Activated CD8-positive, alpha-beta memory T cell treated with anti-CD3 and anti-CD28 coated beads, Interleukin-2, amount 50 U/mL, for 48 hours (primary cell): ENCODE data around the gene RAI2.
A peak's percentile ranks its signal among the peaks of the same experiment; 100 is the strongest.

Experiments
- DNase-seq: peaks from one replicate; pipeline ENCODE4 v3.0.0-alpha.2; 2020

RAI2 gene

GRCh38 chrX:17860811-17861488 lies at the start of gene RAI2:
Gene RAI2 (minus strand): TSS chrX:17861298. CDS start chrX:17802010, 59,288 bp downstream.
- DNase-seq, result peak; percentile 51

- DNase-seq, result no peak
Observed at GRCh38 chrX:17888421-17888820, 27.3 kb upstream of the RAI2 start.

GRCh38 chrX:17882680-17883079 lies 21.6 kb upstream of the RAI2 start:
- DNase-seq, result no peak

GRCh38 chrX:17878028-17878670 lies 17.1 kb upstream of the RAI2 start:
- DNase-seq, result no peak

DNA sequence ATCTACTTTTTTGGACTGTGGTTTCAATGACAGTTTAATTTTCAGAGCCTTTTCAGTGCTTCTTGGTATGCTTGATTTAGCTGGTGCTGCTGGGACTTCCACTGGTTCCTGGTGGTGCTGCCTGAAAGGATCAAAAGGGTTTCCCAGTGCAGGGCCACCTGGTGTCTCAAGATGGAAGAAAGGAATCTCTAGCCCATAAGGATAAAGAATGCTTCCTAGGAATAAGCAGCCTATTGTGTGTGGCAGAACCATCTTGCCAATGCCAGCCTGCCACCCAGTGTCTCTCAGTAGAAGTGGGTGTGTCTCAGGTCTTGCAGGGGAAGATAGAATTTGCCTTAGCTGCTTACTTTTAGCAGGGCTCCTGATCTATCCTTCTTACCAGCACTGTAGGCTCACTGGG lies 15.0 kb upstream of the RAI2 start:
- no peak for DNase-seq

- DNase-seq, result no peak
Observed at GRCh38 chrX:17869580-17869979, 8.5 kb upstream of the RAI2 start.

GRCh38 chrX:17861489-17862011 lies 452 bp upstream of the RAI2 start:
- no peak for DNase-seq

- no peak for DNase-seq
Observed at GRCh38 chrX:17860179-17860780, 818 bp downstream of the RAI2 start.

GRCh38 chrX:17859609-17860178 lies 1.4 kb downstream of the RAI2 start:
- DNase-seq, result no peak

- DNase-seq, result no peak
Observed at GRCh38 chrX:17854531-17854930, 6.6 kb downstream of the RAI2 start.

- no peak for DNase-seq
Observed at GRCh38 chrX:17854069-17854468, 7.0 kb downstream of the RAI2 start.

- no peak for DNase-seq
Observed at GRCh38 chrX:17851874-17852273, 9.2 kb downstream of the RAI2 start.

DNA sequence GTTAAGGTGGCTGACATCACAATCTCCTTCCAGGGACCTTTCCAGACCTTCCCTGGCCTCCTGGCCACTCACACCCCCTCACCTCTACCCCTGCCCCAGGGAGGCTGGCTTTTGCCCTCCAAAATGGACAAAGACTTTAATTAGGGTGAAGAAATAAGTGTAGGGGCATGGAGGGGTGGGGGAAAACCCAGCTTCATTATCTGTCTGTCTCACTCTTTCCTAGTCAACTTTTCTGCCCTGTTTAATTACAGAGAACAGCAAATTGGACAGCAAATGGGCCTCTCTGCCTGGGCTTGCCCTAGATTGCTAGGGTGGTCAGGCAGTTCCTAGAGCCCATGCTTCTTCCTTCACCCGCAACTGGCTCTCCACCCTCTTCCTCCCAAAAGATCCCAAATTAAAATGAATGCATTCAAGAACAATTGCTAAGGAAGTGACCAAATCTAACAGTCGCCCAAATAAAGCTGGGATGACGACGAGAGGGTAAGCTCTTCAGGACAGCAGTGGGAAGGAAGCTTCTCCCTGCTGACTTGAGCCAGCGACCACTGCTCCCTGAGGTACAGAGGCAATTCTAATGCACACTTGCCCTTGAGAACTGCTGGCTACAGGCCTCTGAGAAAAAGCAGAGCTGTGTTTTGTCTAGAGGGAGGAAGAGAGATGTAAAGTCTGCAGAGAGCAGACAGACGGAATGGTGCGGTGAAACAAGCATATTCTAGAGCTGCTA lies 12.4 kb downstream of the RAI2 start:
- DNase-seq, result no peak

DNA sequence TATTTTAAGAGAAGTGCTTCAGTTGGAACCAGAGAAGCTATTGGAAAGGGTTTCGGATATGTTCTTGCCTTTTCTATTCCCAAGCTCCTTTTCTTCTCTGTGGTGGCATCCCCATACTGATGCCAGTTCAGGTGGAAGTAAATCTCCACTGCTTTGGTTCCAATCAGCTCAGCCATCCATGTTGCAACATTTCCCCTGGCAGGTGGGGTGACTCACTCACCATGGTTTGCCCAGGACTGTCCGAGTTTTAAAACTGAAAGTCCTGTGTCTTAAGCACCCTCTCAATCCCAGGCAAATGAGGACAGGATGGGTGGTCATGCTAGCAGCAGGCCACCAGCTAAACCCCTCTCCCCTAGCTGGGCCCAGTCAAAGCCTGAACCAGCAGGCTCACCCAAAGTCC lies 15.1 kb downstream of the RAI2 start:
- no peak for DNase-seq

- DNase-seq, result no peak
Observed at GRCh38 chrX:17844236-17844635, 16.9 kb downstream of the RAI2 start.

DNA sequence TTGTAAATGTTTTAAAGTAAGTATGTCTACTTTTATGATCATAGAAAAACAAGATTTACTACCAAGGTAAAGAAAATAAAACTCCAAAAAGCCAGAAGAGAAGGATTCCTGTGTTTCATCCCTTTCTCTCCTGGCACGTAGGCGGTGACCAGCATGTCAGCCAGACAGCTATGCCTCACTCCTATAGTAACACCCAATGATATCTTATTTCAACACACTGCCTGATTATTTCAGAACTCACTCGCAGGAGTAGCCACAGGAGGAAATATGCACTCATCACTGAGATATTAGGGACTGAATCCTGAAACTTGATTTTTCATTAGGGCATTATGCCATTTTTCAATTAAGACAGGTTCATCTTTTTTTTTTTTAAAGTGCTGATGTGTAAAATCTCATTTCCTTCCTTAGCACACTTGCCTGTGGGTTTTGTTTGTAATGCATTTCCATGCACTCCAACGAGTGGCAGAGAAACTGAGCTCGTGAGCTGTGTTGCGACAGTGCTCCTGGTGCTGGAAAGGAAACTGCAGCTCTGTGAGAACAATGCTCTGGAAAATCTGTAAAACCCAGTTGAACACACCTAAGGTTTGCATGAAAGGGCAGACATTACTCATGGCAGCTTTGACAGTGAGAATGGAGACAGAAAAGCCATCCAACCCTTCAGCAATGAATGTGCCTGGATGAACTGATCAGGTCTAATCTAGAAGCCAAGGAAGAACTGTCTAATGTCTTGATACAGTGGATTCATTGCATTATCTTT lies 18.2 kb downstream of the RAI2 start:
- DNase-seq, result no peak

- no peak for DNase-seq
Observed at GRCh38 chrX:17839269-17839668, 21.8 kb downstream of the RAI2 start.

- DNase-seq, result no peak
Observed at GRCh38 chrX:17836830-17837229, 24.3 kb downstream of the RAI2 start.

DNA sequence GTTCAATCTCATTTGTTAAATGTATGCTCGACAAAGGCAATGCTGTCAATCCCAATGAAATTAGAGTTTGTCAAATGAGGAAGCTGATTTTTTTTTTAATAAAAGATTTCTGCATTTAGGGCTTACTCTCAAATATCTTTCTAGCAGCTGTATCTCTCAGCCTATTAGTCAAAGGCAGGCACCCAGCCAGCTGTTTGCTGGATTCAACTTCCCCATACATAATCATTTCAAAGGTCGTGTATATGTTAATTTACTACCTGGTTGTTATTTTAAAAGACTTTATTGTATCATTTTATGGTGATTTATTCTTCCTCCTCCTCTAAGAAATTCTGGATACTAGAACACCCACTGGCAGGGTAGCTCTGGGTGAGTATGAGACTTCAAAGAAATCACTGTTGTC lies 27.1 kb downstream of the RAI2 start:
- no peak for DNase-seq

GRCh38 chrX:17831255-17831654 lies 29.8 kb downstream of the RAI2 start:
- DNase-seq, result no peak

- no peak for DNase-seq
Observed at GRCh38 chrX:17830211-17830610, 30.9 kb downstream of the RAI2 start.

DNA sequence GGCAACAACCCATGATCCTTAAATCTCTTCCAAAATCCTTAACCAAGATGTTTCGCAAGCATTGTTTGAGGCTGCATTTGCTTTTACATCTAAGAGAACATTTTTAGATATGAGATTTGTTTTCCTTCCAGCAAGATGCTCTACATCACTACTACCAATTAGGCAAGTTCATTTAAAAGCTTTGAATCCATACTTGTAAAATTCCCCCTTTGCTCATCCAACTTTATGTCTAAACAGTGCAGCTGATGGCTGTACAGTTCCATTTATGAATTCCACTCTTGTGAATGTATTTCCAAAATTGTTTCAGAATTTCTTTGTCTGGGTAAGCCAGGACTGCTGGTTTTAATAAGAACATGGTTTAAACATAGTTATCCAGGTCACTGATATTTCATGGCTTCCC lies 31.5 kb downstream of the RAI2 start:
- DNase-seq, result no peak
